Esophagus (tissue), 2 donors: ENCODE data around the gene OR10V1. TPM values are rescaled to one million over a fixed set of nuclear protein-coding genes. Genes with fewer than 3 reads are reported as not detected.
"Not testable (repeated sequence)": the region's sequence is repeated elsewhere in the genome, so short reads cannot be mapped to it uniquely, and the experiment has no call there.

Experiments used
- H3K27ac ChIP-seq, 2 donors: one replicate each; pipeline ENCODE4 v1.5.1; 2013; ENCODE audit warnings: low read depth in 2 of 2, mild to moderate bottlenecking in 2 of 2, inconsistent platforms in 1 of 2, low read length in 1 of 2, moderate library complexity in 1 of 2
- H3K27me3 ChIP-seq, 2 donors: one replicate each; pipeline ENCODE4 v1.6.1; 2013; ENCODE audit warnings: low read length in 2 of 2, control low read depth in 1 of 2, mild to moderate bottlenecking in 1 of 2; ENCODE audit not compliant: insufficient read depth in 2 of 2, control insufficient read depth in 1 of 2
- H3K36me3 ChIP-seq, 2 donors: one replicate each; pipeline ENCODE4 v1.6.1; 2013; ENCODE audit warnings: low read length in 1 of 2; ENCODE audit not compliant: control insufficient read depth in 2 of 2, insufficient read depth in 2 of 2
- H3K4me1 ChIP-seq, 2 donors: one replicate each; pipeline ENCODE4 v1.6.1; 2013; ENCODE audit warnings: low read length in 1 of 2; ENCODE audit not compliant: control insufficient read depth in 2 of 2, insufficient read depth in 2 of 2
- H3K4me3 ChIP-seq, 2 donors: one replicate each; pipeline ENCODE4 v1.5.1; 2013; ENCODE audit warnings: low read length in 2 of 2, mild to moderate bottlenecking in 2 of 2, low read depth in 1 of 2, moderate library complexity in 1 of 2
- H3K9me3 ChIP-seq, 2 donors: one replicate each; pipeline ENCODE4 v1.6.1; 2013; ENCODE audit warnings: mild to moderate bottlenecking in 2 of 2, low read depth in 1 of 2, low read length in 1 of 2, moderate library complexity in 1 of 2; ENCODE audit not compliant: control insufficient read depth in 2 of 2, insufficient read depth in 1 of 2
- WGBS, 2 donors: extraction: QIAGEN DNeasy Blood & Tissue Kit; methylation state at CpG; one replicate each; pipeline ENCODE4 v1.1.7; 2013; 5-methylcytosine and 5-hydroxymethylcytosine counted together
- polyA plus RNA-seq, 2 donors: library from polyadenylated mRNA; stranded (reverse); fragments of 200-250 nt; gene quantifications; one replicate each; pipeline ENCODE4 v1.2.3, GENCODE V29; 2013
- donor health status: healthy with polysubstance abuse.
- donor health status: Bipolar disorder and iron deficiency.

OR10V1 gene
- polyA plus RNA-seq, 2 donors, result not detected

DNA sequence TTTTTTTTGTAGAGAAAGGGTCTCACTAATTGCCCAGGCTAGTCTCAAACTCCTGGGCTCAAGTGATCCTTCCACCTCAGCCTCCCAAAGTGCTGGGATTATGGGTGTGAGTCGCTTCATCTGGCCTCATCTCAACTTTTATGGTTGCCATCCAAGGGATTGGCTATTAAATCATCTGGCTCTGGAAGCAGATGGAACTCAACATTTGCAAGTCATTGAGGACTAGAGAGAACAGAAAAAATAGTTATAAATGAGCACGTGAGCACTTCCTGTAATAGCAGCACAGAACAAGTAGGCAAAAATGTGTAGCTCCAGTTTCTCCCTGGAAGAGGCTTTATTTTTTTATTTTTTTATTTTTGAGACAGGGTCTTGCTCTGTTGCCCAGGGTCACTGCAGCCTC, 22.5 kb downstream of the OR10V1 start:
- no peaks in the 10 kb centered on the region for H3K36me3 ChIP-seq
- H3K4me1 ChIP-seq, result no peaks in the 10 kb centered on the region
- H3K27me3 ChIP-seq, result no peaks in the 10 kb centered on the region
- no peak overlapping the region for H3K27ac ChIP-seq
- 67 to 70% methylated on average over 2 of the region's 2 CpGs for WGBS, 2 donors
- H3K9me3 ChIP-seq, result no peaks in the 10 kb centered on the region
- H3K4me3 ChIP-seq, result no peak overlapping the region

DNA sequence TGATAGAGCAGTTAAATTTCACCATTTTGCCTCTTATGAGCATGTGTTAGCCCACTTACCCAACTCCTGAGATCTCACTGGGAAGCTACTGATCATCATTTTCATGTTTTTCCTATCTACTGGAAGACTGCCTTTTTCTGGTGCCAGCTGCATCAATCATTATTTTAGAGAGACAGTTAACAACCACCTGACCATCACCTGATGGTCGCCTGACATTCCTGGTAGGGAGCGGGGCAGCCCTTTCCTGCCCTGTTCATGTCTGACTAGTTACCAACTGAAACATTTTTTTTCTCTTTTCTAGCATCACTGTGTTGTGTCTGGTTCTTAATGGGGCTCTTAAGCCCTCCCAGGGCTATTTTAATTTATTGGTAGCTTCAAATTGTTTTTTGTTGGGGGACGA, 24.6 kb downstream of the OR10V1 start:
- H3K4me3 ChIP-seq, result no peak overlapping the region
- H3K27ac ChIP-seq, result no peak overlapping the region
- WGBS, 2 donors, result 66 to 74% methylated on average over 3 of the region's 3 CpGs
- H3K27me3 ChIP-seq, result no peaks in the 10 kb centered on the region
- no peaks in the 10 kb centered on the region for H3K4me1 ChIP-seq
- no peaks in the 10 kb centered on the region for H3K36me3 ChIP-seq
- H3K9me3 ChIP-seq, result no peaks in the 10 kb centered on the region

GRCh38 chr11:59681260-59681725, 32.4 kb downstream of the OR10V1 start:
- H3K9me3 ChIP-seq, H3K4me1 ChIP-seq, H3K27ac ChIP-seq, H3K27me3 ChIP-seq, H3K4me3 ChIP-seq, H3K36me3 ChIP-seq: not testable (repeated sequence)
- 60 to 73% methylated on average over 7 of the region's 7 CpGs for WGBS, 2 donors

DNA sequence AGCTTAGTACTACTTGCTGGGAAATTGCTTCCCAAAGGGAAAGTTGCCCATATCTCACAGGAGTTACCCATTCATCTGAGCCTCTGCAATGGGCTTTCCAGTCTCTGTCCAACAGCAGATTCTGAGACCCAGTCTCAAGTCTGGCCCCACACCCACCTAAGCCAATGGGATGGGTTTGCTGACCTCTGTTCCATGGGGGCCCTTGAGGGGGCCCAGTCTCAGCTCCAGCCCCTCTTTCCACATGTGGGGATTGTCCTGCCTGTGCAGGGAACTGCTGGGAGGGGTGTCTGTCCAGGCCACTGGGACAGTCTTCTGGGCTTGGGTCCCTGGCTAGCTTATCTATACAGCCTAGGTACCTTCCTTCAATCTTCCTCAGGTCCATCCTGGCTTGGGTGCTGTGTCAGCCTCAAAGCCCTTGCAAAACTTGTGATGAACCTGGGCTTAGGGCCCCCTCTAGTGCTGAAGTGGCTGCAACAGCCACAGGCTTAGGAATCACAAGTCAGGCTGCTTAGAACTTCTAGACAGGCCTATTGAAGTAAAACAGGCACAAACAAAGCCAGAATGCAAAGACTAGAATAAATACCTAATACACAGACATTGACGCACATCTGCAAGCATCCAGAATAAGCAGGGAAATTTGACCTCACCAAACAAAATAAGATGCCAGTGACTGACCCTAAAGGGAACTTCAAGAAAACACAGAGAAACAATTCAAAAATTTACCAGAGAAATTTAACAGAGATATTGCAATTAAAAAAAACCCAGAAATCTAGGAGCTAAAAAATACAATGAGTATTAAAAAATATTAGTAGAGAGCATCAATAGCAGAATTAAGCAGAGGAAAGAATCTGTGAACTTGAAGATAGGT, 33.1 kb downstream of the OR10V1 start:
- H3K4me1 ChIP-seq, result no peaks in the 10 kb centered on the region
- 46 to 54% methylated on average over 1 of the region's 1 CpG for WGBS, 2 donors
- H3K4me3 ChIP-seq, result no peak overlapping the region
- no peaks in the 10 kb centered on the region for H3K9me3 ChIP-seq
- no peaks in the 10 kb centered on the region for H3K36me3 ChIP-seq
- H3K27ac ChIP-seq, result no peak overlapping the region
- no peaks in the 10 kb centered on the region for H3K27me3 ChIP-seq

DNA sequence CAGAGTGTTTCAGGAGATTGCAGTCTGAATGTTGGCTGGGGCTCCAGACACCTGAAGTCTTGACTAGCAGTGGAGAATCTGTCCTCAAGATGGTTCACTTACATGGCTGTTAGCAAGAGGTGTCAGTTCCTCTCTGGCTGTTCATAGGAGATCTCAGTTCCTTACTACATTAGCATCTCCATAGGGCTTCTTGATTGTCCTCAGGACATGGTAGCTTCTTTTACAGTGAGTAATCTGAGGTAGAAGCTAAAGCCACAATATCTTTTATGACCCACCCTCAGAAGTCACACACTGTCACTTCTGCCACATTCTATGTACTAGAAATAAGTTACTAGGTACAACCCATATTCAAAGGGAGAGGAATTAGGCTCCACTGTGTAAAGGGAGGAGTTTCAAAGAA, 34.3 kb downstream of the OR10V1 start:
- no peak overlapping the region for H3K27ac ChIP-seq
- H3K9me3 ChIP-seq, result no peaks in the 10 kb centered on the region
- H3K27me3 ChIP-seq, result no peaks in the 10 kb centered on the region
- no peaks in the 10 kb centered on the region for H3K4me1 ChIP-seq
- no peaks in the 10 kb centered on the region for H3K36me3 ChIP-seq
- no peak overlapping the region for H3K4me3 ChIP-seq

DNA sequence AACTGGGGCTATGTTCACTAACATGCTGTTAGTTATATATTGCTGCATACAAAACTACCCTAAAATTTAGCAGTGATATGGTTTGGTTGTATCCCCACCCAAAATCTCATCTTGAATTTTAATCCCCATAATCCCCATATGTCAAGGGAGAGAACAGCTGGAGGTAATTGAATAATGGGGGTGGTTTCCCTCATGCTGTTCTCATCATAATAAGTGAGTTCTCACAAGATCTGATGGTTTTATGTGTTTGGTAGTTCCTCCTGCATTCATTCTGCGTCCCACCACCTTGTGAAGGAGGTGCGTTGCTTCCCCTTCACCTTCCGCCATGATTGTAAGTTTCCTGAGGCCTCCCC, 34.9 kb downstream of the OR10V1 start:
- Histone ChIP-seq H3K27ac (no peak overlapping the region), H3K4me3 (no peak overlapping the region), H3K36me3 (no peaks in the 10 kb centered on the region), H3K27me3 (no peaks in the 10 kb centered on the region), H3K9me3 (no peaks in the 10 kb centered on the region), H3K4me1 (no peaks in the 10 kb centered on the region)
- 88 to 92% methylated on average over 3 of the region's 3 CpGs for WGBS, 2 donors

DNA sequence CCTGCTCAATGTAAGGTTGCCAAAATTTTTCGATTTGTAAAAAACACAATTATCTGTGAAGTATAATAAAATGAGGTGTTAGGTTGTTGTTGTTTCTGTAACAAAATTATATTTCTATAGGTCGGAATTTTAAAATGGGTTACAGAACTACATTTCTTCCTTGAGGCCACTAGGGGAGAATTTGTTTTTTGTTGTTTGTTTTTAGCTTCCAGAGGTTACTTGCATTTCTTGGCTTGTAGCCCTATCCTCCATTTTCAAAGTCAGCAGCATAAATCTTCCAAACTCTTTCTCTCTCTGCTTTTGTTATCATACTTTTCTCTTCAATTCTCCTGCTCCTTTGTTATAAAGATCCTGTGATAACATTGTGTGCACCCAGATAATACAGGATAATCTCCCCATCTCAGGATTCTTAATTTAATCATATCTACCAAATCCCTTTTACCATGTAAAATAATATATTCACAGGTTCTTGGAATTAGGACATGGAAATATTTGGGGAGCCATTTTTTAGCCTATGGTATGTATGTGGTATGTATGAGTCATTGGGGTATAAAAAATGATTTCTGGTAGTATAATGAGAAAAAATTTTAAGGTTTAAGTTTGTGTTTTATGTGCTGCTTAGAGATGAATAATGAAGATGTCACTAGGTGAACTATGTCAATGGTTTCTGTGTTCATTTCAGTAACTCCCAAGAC, 35.4 kb downstream of the OR10V1 start:
- Histone ChIP-seq H3K9me3 (no peaks in the 10 kb centered on the region), H3K4me1 (no peaks in the 10 kb centered on the region), H3K27me3 (no peaks in the 10 kb centered on the region), H3K27ac (no peak overlapping the region), H3K36me3 (no peaks in the 10 kb centered on the region), H3K4me3 (no peak overlapping the region)
- WGBS, 2 donors, result 90 to 95% methylated on average over 2 of the region's 2 CpGs

DNA sequence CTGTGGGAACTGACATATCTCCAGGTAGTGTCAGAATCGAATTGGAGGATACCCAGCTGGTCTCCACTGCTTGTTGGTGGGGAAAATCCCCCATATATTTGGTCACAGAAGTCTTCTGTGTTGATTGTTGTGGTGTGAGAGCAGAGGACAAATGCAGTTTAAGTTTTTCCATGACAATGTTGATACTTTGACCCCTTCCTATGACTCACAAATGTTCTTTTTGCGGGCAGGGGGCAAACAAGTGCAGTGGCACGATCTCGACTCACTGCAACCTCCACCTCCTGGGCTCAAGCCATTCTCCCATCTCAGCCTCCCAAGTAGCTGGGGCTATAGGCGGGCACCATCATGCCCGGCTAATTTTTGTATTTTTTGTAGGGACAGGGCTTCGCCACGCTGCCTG, 37.4 kb downstream of the OR10V1 start:
- H3K36me3 ChIP-seq, result no peaks in the 10 kb centered on the region
- no peak overlapping the region for H3K4me3 ChIP-seq
- H3K27me3 ChIP-seq, result no peaks in the 10 kb centered on the region
- H3K27ac ChIP-seq, result no peak overlapping the region
- H3K9me3 ChIP-seq, result no peaks in the 10 kb centered on the region
- WGBS, 2 donors, result 76 to 89% methylated on average over 8 of the region's 8 CpGs
- H3K4me1 ChIP-seq, result no peaks in the 10 kb centered on the region

GRCh38 chr11:59674291-59674690, 39.4 kb downstream of the OR10V1 start:
- no peaks in the 10 kb centered on the region for H3K27me3 ChIP-seq
- H3K27ac ChIP-seq, result no peak overlapping the region
- no peaks in the 10 kb centered on the region for H3K9me3 ChIP-seq
- 53 to 62% methylated on average over 2 of the region's 2 CpGs for WGBS, 2 donors
- H3K36me3 ChIP-seq, result no peaks in the 10 kb centered on the region
- no peak overlapping the region for H3K4me3 ChIP-seq
- no peaks in the 10 kb centered on the region for H3K4me1 ChIP-seq

DNA sequence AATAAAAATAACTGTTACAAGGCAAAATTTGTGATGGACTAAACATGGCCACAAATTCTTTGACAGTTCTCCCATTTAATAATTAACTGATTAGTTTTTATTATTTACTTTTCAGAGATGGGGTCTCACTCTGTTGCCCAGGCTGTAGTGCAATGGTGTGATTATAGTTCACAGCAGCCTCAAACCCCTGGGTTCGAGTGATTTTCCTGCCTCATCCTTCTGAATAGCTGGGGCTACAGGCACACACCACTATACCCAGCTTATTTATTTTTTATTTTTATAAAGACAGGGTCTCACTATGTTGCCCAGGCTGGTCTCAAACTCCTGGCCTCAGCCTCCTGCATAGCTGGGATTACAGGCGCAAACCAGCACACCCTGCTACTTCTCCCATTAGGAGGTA, 40.4 kb downstream of the OR10V1 start:
- Histone ChIP-seq H3K9me3 (no peaks in the 10 kb centered on the region), H3K4me1 (no peaks in the 10 kb centered on the region), H3K36me3 (no peaks in the 10 kb centered on the region), H3K4me3 (no peak overlapping the region), H3K27ac (no peak overlapping the region), H3K27me3 (no peaks in the 10 kb centered on the region)
- 81 to 84% methylated on average over 2 of the region's 2 CpGs for whole genome bisulfite sequencing, 2 donors
